HG02623 (cell line): Measurements from ENCODE around the gene FUOM.
A peak's percentile ranks its signal among the peaks of the same experiment; 100 is the strongest.

ENCODE experiments used
- ATAC-seq: cut with Tn5 transposase; IDR thresholded peaks from one replicate; pipeline ENCODE4 v1.9.1; 2021; ENCODE audit warnings: moderate library complexity; ENCODE audit not compliant: unreplicated experiment

Gene FUOM

GRCh38 chr10:133316266-133316665 is 41.6 kb downstream of the FUOM start:
- no peak for ATAC-seq

- no peak for ATAC-seq
These were observed 42.0 kb downstream of the FUOM start for GRCh38 chr10:133315847-133316246.

- no peak for ATAC-seq
These were observed 42.9 kb downstream of the FUOM start for GRCh38 chr10:133314911-133315310.

- no peak for ATAC-seq
These were observed 44.6 kb downstream of the FUOM start for GRCh38 chr10:133313192-133313591.

GRCh38 chr10:133312769-133313145 is 45.1 kb downstream of the FUOM start:
- ATAC-seq, result no peak

GRCh38 chr10:133312016-133312768 is 45.6 kb downstream of the FUOM start:
- ATAC-seq, result no peak

- ATAC-seq, result no peak
These were observed 46.2 kb downstream of the FUOM start for GRCh38 chr10:133311570-133311969.

- no peak for ATAC-seq
These were observed 47.0 kb downstream of the FUOM start for GRCh38 chr10:133310789-133311188.

GRCh38 chr10:133310399-133310755 is 47.4 kb downstream of the FUOM start:
- no peak for ATAC-seq

GRCh38 chr10:133309720-133310398 is 48.0 kb downstream of the FUOM start:
- ATAC-seq, result no peak

GRCh38 chr10:133309100-133309719 is 48.6 kb downstream of the FUOM start:
- ATAC-seq, result peak; percentile 65

- ATAC-seq, result peak; percentile 70
These were observed 49.3 kb downstream of the FUOM start, which contains the start of the genes TUBGCP2 and ZNF511 for GRCh38 chr10:133308421-133309099. TSS of gene TUBGCP2 (minus strand) at chr10:133308872. CDS start at chr10:133302941, 5,931 bp downstream. TSS of gene ZNF511 (plus strand) at chr10:133308914. CDS start at chr10:133308944, 30 bp downstream.

- ATAC-seq, result peak; percentile 41
These were observed 49.9 kb downstream of the FUOM start for GRCh38 chr10:133307776-133308420.

GRCh38 chr10:133306941-133307379 is 50.9 kb downstream of the FUOM start:
- ATAC-seq, result no peak

GRCh38 chr10:133306097-133306476 is 51.7 kb downstream of the FUOM start:
- no peak for ATAC-seq
